SU-DHL-6 (cell line): Measurements from ENCODE around the gene ZCCHC17.

Experiments used
- H2AFZ ChIP-seq: fragments of 200-600 bp; sonication (generic); 2 replicates; pipeline ENCODE4 v1.6.1; 2014; ENCODE audit warnings: low read depth, mild to moderate bottlenecking, moderate library complexity, mixed read lengths, antibody characterized with exemption, low read length; ENCODE audit not compliant: severe bottlenecking
- H3F3A ChIP-seq: fragments of 200-600 bp; shearing (Covaris generic); 2 replicates; pipeline ENCODE4 v1.6.0; 2016; ENCODE audit warnings: antibody characterized with exemption, mild to moderate bottlenecking; ENCODE audit not compliant: insufficient read depth
- H3K27ac ChIP-seq: fragments of 200-600 bp; sonication (generic); 2 replicates; pipeline ENCODE4 v1.5.1; 2016; ENCODE audit warnings: low read depth, mild to moderate bottlenecking, low read length, moderate library complexity, mixed read lengths
- H3K27me3 ChIP-seq: fragments of 200-600 bp; sonication (generic), shearing (Covaris generic); 2 replicates; pipeline ENCODE4 v1.6.0; 2014; ENCODE audit warnings: mild to moderate bottlenecking, low read length
- H3K36me3 ChIP-seq: fragments of 200-600 bp; sonication (generic); 2 replicates; pipeline ENCODE4 v1.6.1; 2014; ENCODE audit warnings: mild to moderate bottlenecking, low read length, mixed read lengths
- H3K4me2 ChIP-seq: fragments of 300-600, 200-600 bp; shearing (Covaris generic), sonication (generic); 2 replicates; pipeline ENCODE4 v1.6.0; 2014; ENCODE audit warnings: low read length, low read depth, mild to moderate bottlenecking; ENCODE audit not compliant: poor library complexity, severe bottlenecking
- H3K4me3 ChIP-seq: fragments of 200-600 bp; sonication (generic); 2 replicates; pipeline ENCODE4 v1.5.1; 2014; ENCODE audit warnings: antibody characterized with exemption, low read length, mild to moderate bottlenecking, mixed read lengths; ENCODE audit not compliant: insufficient read depth, poor library complexity, severe bottlenecking
- H3K79me2 ChIP-seq: fragments of 200-600 bp; sonication (generic); 2 replicates; pipeline ENCODE4 v1.6.1; 2014; ENCODE audit warnings: mild to moderate bottlenecking, low read length, moderate library complexity; ENCODE audit not compliant: insufficient read depth
- H3K9ac ChIP-seq: fragments of 200-600 bp; sonication (generic); 2 replicates; pipeline ENCODE4 v1.7.0; 2014; ENCODE audit warnings: mild to moderate bottlenecking, low read length
- H3K9me2 ChIP-seq: fragments of 200-600 bp; sonication (generic); replicated peaks from 2 replicates; pipeline ENCODE4 v1.6.1; 2014; ENCODE audit warnings: low read length; ENCODE audit not compliant: insufficient read depth
- H3K9me3 ChIP-seq: fragments of 200-600 bp; sonication (generic); 2 replicates; pipeline ENCODE4 v1.6.1; 2014; ENCODE audit warnings: low read length, mixed read lengths; ENCODE audit not compliant: insufficient read depth
- H4K20me1 ChIP-seq: fragments of 200-600 bp; sonication (generic); 2 replicates; pipeline ENCODE4 v1.6.1; 2014; ENCODE audit warnings: low read depth, mild to moderate bottlenecking, antibody characterized with exemption, low read length, moderate library complexity, mixed read lengths
- CTCF ChIP-seq: fragments of 200-600 bp; sonication (generic); IDR thresholded peaks from one replicate; pipeline ENCODE4 v1.5.1; 2017; ENCODE audit warnings: antibody characterized with exemption, mild to moderate bottlenecking, low read length, moderate library complexity; ENCODE audit not compliant: insufficient read depth, poor library complexity, severe bottlenecking
- EZH2phosphoT487 ChIP-seq: fragments of 200-600 bp; sonication (generic), shearing (Covaris generic); conservative IDR thresholded peaks from 2 replicates; pipeline ENCODE4 v1.6.1; 2018; ENCODE audit warnings: mild to moderate bottlenecking, antibody characterized with exemption, low read length, moderate library complexity, mixed read lengths

Gene ZCCHC17

DNA sequence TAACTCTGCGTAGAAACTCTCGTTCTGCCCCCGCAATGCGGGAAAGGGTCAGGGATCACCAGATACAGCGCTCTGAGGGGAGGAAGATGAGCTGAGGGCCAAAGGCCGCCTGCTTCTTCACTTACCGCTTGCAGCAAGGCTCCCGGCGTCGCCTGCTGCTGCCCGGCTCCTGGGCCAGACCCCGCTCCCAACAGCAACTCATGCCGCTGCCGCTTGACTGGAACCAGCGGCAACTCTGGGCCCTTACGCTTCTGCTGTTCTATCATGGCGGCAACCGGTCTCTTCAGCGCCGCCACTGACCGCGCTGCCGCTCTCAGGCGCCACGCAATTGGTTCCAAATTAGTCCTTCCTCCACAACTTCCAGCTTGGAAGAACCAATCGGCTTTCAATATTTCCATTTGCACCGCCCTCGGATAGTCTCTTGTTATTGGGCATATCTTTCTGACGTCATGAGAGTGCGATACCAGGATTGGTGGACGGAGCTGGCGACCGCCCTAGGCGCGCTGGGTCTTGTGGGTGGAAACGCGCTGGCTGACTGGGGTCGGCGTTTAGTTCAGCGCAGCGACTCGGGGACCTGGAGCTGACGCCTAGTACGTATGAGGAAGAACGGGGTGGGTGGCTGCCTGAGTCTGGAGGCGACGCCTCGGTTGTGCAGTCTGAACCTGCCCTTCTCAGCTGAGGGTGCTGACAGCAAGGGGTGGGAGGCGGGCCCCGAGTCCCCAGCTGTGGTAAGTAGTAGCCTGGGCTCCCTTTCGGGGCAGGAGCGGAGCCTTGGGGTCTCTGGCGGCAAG is at the start of gene ZCCHC17, which contains the start of gene SNRNP40:
Gene ZCCHC17 (plus strand): TSS at position 547 of the 791 bp plus-strand sequence. CDS start 13,067 bp downstream, outside the sequence.
Gene SNRNP40 (minus strand): TSS at position 303 of the 791 bp plus-strand sequence. CDS start 37 bp downstream, at position 266.
- TF ChIP-seq EZH2phosphoT487: no peak
- no peak for TF ChIP-seq CTCF
- Histone ChIP-seq H3K27ac (peak within 1 kb of the TSS; percentile 66), H3K9me2 (no peaks in the 10 kb centered on the region), H2AFZ (peak within 1 kb of the TSS; percentile 66), H3K27me3 (no peaks in the 10 kb centered on the region), H4K20me1 (no peaks in the 10 kb centered on the region), H3K36me3 (no peaks in the 10 kb centered on the region; the same call in 1 of the 2 replicates), H3K4me3 (peak within 1 kb of the TSS; percentile 87), H3K79me2 (peaks cover 85% of the 10 kb centered on the region), H3K4me2 (peak within 1 kb of the TSS; percentile 88), H3K9ac (peak within 1 kb of the TSS; percentile 95), H3F3A (no peaks in the 10 kb centered on the region), H3K9me3 (no peaks in the 10 kb centered on the region)

DNA sequence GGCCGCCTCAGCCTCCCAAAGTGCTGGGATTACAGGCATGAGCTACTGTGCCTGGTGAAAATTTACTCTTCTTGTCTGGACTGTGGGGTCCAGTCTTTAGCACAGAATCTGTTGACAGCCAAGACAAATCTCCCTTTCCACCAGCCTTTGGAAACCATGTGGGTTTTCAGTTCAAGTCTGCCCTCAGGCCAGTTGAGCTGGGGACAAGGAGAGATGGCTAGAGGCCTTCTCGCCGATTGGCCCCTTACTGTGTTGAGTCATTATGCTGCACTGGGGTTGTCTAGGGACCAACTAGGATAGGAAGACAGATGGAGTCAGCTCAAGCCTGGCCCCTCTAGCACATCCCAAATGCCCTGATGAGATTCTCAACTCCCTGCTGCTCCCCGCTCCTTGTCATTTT is 48.6 kb upstream of the ZCCHC17 start:
- Histone ChIP-seq H3F3A (no peaks in the 10 kb centered on the region), H3K4me3 (no peak overlapping the region), H3K36me3 (no peaks in the 10 kb centered on the region), H2AFZ (no peak overlapping the region), H3K4me2 (no peak overlapping the region), H3K79me2 (no peaks in the 10 kb centered on the region), H3K9ac (no peak overlapping the region), H3K9me2 (no peaks in the 10 kb centered on the region), H4K20me1 (no peaks in the 10 kb centered on the region), H3K27ac (no peak overlapping the region), H3K9me3 (no peaks in the 10 kb centered on the region), H3K27me3 (no peaks in the 10 kb centered on the region)
- no peak for TF ChIP-seq EZH2phosphoT487
- no peak for TF ChIP-seq CTCF

GRCh38 chr1:31249854-31250253 is 47.0 kb upstream of the ZCCHC17 start:
- no peak overlapping the region for H3K9ac ChIP-seq
- no peaks in the 10 kb centered on the region for H3K36me3 ChIP-seq
- H2AFZ ChIP-seq: no peak overlapping the region
- H3F3A ChIP-seq: no peaks in the 10 kb centered on the region
- no peak overlapping the region for H3K4me3 ChIP-seq
- H3K27me3 ChIP-seq: no peaks in the 10 kb centered on the region
- no peaks in the 10 kb centered on the region for H3K9me2 ChIP-seq
- H3K4me2 ChIP-seq: no peak overlapping the region
- no peaks in the 10 kb centered on the region for H4K20me1 ChIP-seq
- no peak overlapping the region for H3K27ac ChIP-seq
- H3K9me3 ChIP-seq: no peaks in the 10 kb centered on the region
- no peak for TF ChIP-seq CTCF
- no peak for TF ChIP-seq EZH2phosphoT487
- no peaks in the 10 kb centered on the region for H3K79me2 ChIP-seq
